Left kidney (tissue), 2 donors: ENCODE data around the gene CBFA2T3. TPM values are rescaled to one million over a fixed set of nuclear protein-coding genes. Genes with fewer than 3 reads are reported as not detected.
"Not testable (repeated sequence)": the region's sequence is repeated elsewhere in the genome, so short reads cannot be mapped to it uniquely, and the experiment has no call there.

Source experiments
- DNase-seq: peaks from one replicate; pipeline ENCODE4 v3.0.0-alpha.2; 2013
- polyA plus RNA-seq: library from polyadenylated mRNA; unstranded; fragments of 120-200 nt; gene quantifications from one replicate; pipeline ENCODE4 v1.2.1, GENCODE V29; 2013; ENCODE audit not compliant: insufficient read length

The CBFA2T3 gene
- polyA plus RNA-seq, 1 donor: 2.1 TPM

DNA sequence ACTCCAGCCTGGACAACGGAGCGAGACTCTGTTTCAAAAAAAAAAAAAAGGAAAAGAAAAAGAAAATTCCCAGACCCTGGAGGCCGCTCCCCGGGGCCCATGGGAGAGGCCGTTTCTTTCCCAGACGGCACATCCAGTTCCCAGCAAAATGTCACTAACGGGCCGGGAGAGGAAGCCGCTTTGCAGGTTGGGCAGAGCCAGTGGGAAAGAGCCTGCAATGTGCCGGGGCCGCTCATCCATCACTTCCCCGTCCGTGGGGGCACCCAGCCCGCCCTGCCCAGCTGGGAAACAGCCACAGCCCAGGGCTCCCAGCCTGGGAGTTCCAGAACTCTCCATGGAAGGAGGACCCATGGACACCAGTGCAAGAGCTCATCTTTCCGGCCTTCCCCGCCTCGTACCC, 68.7 kb downstream of the CBFA2T3 start:
- no peak for DNase-seq

- DNase-seq: no peak
These were observed 69.2 kb downstream of the CBFA2T3 start for GRCh38 chr16:88907768-88908167.

DNA sequence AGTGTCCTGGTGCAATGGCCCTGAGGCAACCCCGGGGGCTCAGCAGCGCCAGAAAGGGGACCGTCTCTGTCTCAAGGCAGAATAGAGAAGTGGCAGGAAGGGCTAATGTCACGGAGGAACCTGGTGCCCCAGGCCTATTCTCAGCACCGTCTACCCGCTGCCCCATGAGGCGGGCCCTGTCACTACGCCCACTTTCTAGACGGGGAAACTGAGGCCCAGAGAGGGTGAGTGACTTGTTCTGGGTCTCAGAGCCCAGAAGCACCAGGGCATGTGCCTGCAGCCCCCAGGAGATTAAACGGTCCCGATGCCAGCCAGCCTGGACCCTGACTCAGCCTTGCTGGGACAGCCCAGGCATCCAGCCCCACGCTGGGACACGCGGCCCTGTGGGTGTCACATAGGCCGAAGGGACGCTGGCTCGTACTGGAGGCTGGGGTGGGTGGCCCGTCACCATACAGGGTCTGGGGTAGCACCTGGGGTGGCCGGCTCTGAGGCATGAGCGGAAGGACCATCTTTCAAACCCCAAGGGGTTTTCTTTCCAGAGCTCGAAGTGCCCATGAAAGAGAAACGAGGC, 70.4 kb downstream of the CBFA2T3 start:
- no peak for DNase-seq

GRCh38 chr16:88906020-88906419, 71.0 kb downstream of the CBFA2T3 start:
- no peak for DNase-seq

- no peak for DNase-seq
These were observed 71.4 kb downstream of the CBFA2T3 start for GRCh38 chr16:88905563-88905962.

DNA sequence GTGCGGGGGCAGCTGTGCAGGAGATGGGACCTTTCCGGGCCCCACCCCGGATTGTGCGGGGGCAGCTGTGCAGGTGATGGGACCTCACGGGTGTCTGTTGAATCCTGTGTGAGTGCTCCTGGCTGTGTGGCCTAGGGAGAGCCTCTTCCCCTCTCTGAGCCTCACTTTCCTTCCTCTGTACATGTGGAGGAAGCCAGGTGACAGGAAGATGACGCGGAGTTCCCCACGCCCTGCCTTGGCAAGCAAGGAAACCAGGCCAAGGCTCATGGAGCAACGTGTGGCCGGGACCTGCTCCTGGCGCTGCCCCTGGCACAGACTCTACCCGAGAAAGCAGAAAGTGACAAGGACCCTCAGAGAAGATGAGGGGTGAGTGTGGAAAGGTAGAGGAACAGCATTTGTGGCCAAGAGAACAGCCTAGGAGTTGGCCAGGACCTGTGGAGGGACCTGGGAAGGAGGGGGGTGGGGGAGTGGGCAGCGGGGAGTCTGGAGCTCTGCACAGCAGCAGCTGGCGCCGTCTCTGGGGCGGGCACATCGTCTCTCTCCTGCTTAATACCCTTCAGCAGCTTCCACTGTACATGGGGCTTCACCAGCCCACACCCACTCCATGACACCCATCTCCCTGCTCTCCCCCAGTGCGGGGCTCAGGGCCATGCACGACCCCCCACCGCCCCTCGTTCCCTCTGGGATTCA, 72.2 kb downstream of the CBFA2T3 start:
- no peak for DNase-seq

DNA sequence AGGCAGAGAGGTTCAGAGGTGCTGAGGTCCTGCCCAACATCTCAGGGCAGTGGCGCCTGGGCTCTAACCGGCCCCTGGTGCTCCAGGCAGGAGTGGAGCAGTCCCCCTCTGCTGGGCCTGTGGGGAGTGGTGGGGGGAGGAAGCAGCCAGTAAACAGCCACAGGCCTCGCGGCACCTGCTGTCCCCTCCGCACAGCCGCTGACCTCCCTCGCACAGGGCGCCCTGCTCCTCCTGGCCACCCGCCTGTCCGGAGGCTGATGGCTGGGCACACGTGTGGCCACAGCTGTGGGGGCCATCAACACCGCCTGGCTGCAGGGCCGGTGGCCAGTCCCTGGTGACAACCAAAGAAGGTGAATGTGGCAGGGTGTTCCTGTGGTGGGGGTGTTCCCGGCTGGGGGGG, 73.7 kb downstream of the CBFA2T3 start:
- DNase-seq: no peak

GRCh38 chr16:88902744-88903143, 74.3 kb downstream of the CBFA2T3 start:
- DNase-seq: no peak

DNA sequence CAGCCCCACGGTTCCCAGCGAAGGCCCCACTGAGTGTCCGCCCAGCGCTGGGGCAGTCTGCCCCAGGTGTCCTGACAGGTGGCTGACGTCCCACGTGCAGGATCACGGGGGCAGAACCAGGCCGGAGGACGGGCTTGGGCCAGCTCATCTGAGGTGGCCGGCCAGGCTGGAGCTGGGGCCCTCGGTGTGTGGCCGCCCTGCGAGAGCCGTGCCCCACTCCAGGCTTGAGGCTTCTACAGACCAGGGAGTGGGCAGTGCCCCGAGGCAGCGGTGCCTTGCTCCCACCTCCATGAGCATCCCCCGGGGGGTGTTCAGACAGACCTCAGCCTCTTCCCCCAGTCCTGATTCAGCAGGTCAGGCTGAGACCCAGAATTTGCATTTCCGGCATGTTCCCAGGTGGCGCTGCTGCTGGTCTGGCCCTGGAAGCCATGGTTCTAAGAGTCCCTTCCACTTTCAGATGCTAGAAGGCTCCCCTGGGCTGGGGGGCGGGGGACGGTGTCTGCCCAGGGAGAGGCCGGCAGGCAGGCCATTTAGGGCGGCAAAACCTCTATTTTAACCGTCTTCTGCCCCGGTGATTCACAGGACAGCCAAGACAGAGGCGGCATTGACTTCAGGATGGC, 75.2 kb downstream of the CBFA2T3 start:
- DNase-seq: no peak

DNA sequence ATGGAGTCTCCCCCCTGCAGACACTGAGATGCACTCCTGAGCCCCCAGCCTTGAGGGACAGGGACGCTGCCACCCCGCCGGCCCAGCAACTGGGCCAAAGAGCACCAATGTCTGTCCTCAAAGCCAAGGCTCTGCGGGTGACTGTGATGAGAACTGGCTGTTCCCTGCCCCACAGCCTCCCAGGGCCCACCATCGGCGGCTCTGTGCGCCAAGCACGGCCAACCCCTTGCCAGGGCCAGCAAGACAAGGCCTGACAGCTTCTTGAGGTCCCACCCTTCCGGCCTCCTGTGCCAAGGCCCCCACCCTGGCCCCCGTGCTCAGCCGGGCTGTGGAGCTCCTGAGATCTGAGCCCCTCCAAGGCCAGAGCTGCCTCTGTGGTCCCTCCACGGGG, 76.3 kb downstream of the CBFA2T3 start:
- no peak for DNase-seq

- DNase-seq: no peak
These were observed 76.9 kb downstream of the CBFA2T3 start for GRCh38 chr16:88899901-88900661.

GRCh38 chr16:88897696-88898425, 79.1 kb downstream of the CBFA2T3 start:
- no peak for DNase-seq

DNA sequence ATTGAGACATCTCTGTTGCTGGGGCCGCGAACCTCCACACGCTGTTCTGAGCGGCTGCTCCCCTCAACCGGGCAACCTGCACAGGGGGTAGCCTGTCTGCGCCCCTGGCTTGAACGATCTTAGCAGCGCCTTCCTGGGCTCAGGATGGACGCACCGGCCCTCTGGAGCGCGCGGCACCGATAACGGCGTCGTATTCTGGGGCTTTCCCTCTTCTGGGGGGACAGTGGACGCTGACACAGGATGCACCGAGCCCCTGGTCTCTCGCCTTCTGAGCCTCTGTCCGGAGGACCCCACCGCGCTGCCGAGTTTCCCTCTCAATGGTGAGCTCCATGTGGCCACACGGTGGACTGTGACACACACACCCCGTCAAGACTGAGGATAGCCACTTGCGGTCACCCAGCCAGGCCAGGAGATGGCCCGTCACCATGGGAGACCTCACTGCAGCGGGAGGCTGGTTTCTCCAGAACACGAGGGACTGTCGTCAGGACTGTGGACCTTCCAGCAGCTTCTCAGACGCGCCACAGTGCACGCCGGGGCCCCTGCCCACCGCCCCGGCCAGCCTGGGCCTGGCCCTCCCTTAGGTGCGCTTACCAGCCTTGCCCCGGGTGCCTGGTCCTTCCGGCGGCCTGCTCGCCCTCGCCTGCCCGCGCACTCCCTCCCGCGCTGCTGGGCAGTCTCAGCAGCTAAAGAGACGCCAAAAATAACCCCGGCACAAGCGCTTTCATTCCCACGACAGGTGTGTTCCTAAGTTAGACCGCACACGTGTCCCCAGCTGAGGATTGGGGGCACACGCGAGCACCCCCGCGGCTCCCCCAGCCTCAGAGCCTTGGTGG, 80.6 kb downstream of the CBFA2T3 start:
- no peak for DNase-seq

DNA sequence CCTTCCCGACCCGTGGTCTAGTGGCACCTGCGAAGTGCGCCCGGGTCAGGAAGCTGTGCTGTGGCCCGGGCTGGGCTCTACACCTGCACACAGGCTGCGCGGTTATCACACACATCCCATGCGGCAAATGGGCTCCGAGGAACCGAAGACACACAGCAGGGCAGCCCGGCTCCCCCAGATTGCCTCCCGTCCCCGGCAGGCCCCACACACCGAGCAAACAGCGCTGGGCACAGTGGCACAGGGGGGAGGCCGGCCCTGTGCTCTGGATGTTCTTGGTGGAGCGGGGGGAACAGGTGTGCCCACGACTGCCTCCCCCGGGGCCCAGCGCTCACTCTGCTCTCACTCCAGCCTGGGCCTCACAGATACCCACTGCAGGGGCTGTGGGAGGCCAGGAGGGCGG, 81.7 kb downstream of the CBFA2T3 start:
- DNase-seq: no peak

GRCh38 chr16:88894681-88895300, 82.2 kb downstream of the CBFA2T3 start:
- no peak for DNase-seq

- not testable (repeated sequence) for DNase-seq
These were observed 82.7 kb downstream of the CBFA2T3 start for GRCh38 chr16:88894266-88894665.

- DNase-seq: no peak
These were observed 83.7 kb downstream of the CBFA2T3 start for GRCh38 chr16:88893127-88893968.

DNA sequence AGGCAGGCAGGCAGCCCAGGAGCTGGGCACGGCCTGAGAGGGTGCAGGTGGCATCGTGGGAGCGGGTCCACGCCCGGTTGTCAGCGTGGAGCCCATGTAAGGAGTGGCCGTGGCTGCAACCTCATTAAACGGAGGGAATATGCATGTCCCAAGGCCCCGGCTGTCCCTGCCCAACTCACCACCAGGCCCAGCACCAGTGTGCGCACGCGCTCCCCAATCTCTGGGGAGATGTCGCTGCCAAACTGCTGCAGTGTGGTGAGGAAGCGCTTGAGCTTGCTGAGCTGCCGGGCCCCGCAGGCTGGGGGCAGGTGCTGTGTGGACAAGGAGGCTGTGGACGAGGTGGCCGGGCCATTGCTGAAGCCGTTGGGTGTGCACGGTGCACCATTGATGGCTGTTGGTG, 84.9 kb downstream of the CBFA2T3 start:
- DNase-seq: no peak

DNA sequence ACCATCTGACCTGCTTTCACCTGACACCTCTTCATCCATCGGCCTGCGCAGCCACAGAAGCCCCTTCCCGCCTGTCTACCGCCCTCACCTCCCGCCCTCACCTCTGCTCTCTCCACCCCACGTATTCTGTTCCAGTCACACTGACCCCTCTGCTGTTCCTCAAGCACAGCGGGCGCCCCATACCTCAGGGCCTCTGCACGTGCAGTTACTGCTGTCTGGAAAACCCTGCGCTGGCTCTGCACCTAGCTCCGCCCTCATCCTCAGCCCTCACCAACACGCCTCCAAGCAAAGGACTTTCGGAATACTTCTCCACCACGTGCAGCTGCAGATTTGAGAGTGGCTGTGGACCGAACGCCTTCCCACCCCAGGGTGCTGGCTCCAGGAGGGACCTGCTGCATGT, 85.9 kb downstream of the CBFA2T3 start:
- DNase-seq: no peak
